CD4-positive, alpha-beta T cell treated with Interleukin-6 at 100 ng/mL for 8 hours (primary cell): ENCODE measurements around the gene INSRR.

Experiments
- DNase-seq: peaks from one replicate; pipeline ENCODE4 v3.0.0-alpha.2; 2020; ENCODE audit warnings: mixed read lengths, low spot score

INSRR gene

GRCh38 chr1:156894001-156894400, 35.1 kb upstream of the INSRR start:
- DNase-seq = no peak

- no peak for DNase-seq
These were observed 34.4 kb upstream of the INSRR start, which contains the start of gene PEAR1 for GRCh38 chr1:156893048-156893953. Gene PEAR1 (plus strand): TSS chr1:156893718. CDS start chr1:156903927, 10,209 bp downstream.

GRCh38 chr1:156892190-156893047, 33.5 kb upstream of the INSRR start:
- peak; percentile 83 for DNase-seq

- peak; percentile 49 for DNase-seq
These were observed 31.1 kb upstream of the INSRR start for GRCh38 chr1:156889802-156890580.

GRCh38 chr1:156887734-156888133, 28.8 kb upstream of the INSRR start:
- DNase-seq = no peak

GRCh38 chr1:156887317-156887716, 28.4 kb upstream of the INSRR start:
- no peak for DNase-seq

GRCh38 chr1:156886583-156887281, 27.8 kb upstream of the INSRR start:
- no peak for DNase-seq

- DNase-seq = no peak
These were observed 27.0 kb upstream of the INSRR start for GRCh38 chr1:156885880-156886355.

GRCh38 chr1:156885314-156885713, 26.4 kb upstream of the INSRR start:
- DNase-seq = no peak

- no peak for DNase-seq
These were observed 25.8 kb upstream of the INSRR start for GRCh38 chr1:156884560-156885184.

GRCh38 chr1:156883919-156884318, 25.0 kb upstream of the INSRR start:
- DNase-seq = no peak

GRCh38 chr1:156882543-156882942, 23.6 kb upstream of the INSRR start:
- no peak for DNase-seq

- no peak for DNase-seq
These were observed 22.7 kb upstream of the INSRR start for GRCh38 chr1:156881663-156882062.

- DNase-seq = no peak
These were observed 22.2 kb upstream of the INSRR start for GRCh38 chr1:156881101-156881500.

GRCh38 chr1:156880473-156880872, 21.6 kb upstream of the INSRR start:
- DNase-seq = no peak

GRCh38 chr1:156879876-156880275, 21.0 kb upstream of the INSRR start:
- no peak for DNase-seq

- DNase-seq = no peak
These were observed 18.7 kb upstream of the INSRR start for GRCh38 chr1:156877433-156878170.

- DNase-seq = no peak
These were observed 17.4 kb upstream of the INSRR start for GRCh38 chr1:156876281-156876680.

GRCh38 chr1:156875341-156875615, 16.4 kb upstream of the INSRR start:
- no peak for DNase-seq
